HG03159 (cell line): ENCODE results near the gene CA12.

Source experiments
- ATAC-seq: cut with Tn5 transposase; IDR thresholded peaks from one replicate; pipeline ENCODE4 v1.9.1; 2021; ENCODE audit warnings: mild to moderate bottlenecking, moderate library complexity; ENCODE audit not compliant: unreplicated experiment

CA12 gene

DNA sequence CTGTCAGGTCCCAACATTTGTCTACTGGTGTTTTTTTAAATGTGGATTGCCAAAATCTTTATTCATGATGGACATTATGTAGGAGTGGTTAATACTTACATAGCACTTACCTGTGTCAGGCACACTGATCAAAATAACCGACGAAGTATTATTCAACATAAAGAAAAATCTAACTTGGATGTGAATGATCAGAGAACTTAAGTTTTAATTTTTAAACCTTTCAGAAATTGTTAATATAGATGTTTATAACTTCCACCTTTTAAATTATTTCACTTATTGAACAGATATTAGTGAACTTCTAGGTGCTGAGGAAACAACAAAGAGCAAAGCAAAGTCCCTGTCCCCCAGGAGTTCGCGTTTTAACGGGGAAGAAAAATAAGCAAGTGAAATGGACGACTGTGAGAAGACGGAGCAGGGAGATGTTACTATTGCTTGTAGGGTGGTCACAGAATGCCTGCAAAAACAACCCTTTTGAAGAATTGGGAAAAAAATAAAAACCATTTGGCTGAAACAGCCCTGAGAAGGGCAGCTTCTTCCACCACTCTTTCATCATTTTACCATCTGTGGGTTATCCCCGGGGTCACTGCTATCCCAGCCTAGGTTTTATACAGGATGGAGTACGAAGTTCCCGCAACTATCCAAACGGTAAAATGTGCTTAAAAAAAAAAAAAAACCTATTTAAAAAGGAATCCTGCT is 105.2 kb downstream of the CA12 start:
- no peak for ATAC-seq

DNA sequence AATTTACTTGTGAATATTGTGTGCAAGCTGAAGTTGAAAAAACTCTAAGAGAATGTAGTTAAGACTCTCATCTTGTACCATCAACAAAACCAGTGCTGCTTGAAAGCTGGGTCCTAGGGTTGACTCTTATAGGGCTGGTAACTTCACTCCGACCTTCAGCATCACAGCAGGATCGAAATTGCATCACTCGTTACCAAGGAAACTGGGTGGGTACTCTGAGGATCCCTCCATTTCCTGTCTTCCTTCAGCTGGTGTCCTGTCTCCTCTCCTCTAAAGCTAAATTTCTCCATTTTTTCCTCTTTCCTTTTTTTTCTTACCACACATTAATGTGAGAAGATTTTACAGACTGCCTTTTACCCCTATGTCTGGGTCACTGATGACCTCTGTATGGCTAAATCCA is 107.2 kb downstream of the CA12 start:
- no peak for ATAC-seq
